Stimulated activated CD4-positive, alpha-beta T cell treated with anti-CD3 and anti-CD28 coated beads, Interleukin-4, amount 100 ng/mL, for 1 hour (primary cell): ENCODE data around the gene CIDEC.
"Not testable (repeated sequence)": the region's sequence is repeated elsewhere in the genome, so short reads cannot be mapped to it uniquely, and the experiment has no call there.

ENCODE experiments used
- DNase-seq: peaks from one replicate; pipeline ENCODE4 v3.0.0-alpha.2; 2020

The CIDEC gene

GRCh38 chr3:9872067-9872466 is 8.0 kb downstream of the CIDEC start:
- not testable (repeated sequence) for DNase-seq

- no peak for DNase-seq
Observed at GRCh38 chr3:9870978-9871377, 9.1 kb downstream of the CIDEC start.

GRCh38 chr3:9869955-9870354 is 10.1 kb downstream of the CIDEC start:
- DNase-seq, result no peak

GRCh38 chr3:9867106-9867505 is 12.9 kb downstream of the CIDEC start:
- DNase-seq, result no peak

GRCh38 chr3:9866639-9867038 is 13.4 kb downstream of the CIDEC start:
- no peak for DNase-seq

- not testable (repeated sequence) for DNase-seq
Observed at GRCh38 chr3:9865125-9865637, 14.9 kb downstream of the CIDEC start.

- DNase-seq, result no peak
Observed at GRCh38 chr3:9864200-9864927, 15.7 kb downstream of the CIDEC start.

- no peak for DNase-seq
Observed at GRCh38 chr3:9863058-9863772, 16.8 kb downstream of the CIDEC start.

GRCh38 chr3:9862391-9863057 is 17.5 kb downstream of the CIDEC start:
- DNase-seq, result peak; percentile 44

- DNase-seq, result no peak
Observed at GRCh38 chr3:9861626-9862130, 18.4 kb downstream of the CIDEC start.

GRCh38 chr3:9861201-9861600 is 18.9 kb downstream of the CIDEC start:
- DNase-seq, result no peak

GRCh38 chr3:9859530-9860025 is 20.5 kb downstream of the CIDEC start:
- no peak for DNase-seq

- DNase-seq, result no peak
Observed at GRCh38 chr3:9855594-9855993, 24.5 kb downstream of the CIDEC start.

GRCh38 chr3:9854291-9854940 is 25.6 kb downstream of the CIDEC start:
- not testable (repeated sequence) for DNase-seq

GRCh38 chr3:9852528-9852927 is 27.5 kb downstream of the CIDEC start:
- no peak for DNase-seq

- DNase-seq, result not testable (repeated sequence)
Observed at GRCh38 chr3:9851926-9852325, 28.1 kb downstream of the CIDEC start.

- DNase-seq, result not testable (repeated sequence)
Observed at GRCh38 chr3:9851383-9851782, 28.7 kb downstream of the CIDEC start.

- not testable (repeated sequence) for DNase-seq
Observed at GRCh38 chr3:9848860-9849259, 31.2 kb downstream of the CIDEC start.

- DNase-seq, result not testable (repeated sequence)
Observed at GRCh38 chr3:9847870-9848269, 32.2 kb downstream of the CIDEC start.

- DNase-seq, result no peak
Observed at GRCh38 chr3:9846931-9847488, 33.0 kb downstream of the CIDEC start.

- no peak for DNase-seq
Observed at GRCh38 chr3:9846231-9846630, 33.8 kb downstream of the CIDEC start.

- DNase-seq, result peak; percentile 97
Observed at GRCh38 chr3:9843715-9844438, 36.2 kb downstream of the CIDEC start, which contains the start of gene RPUSD3. RPUSD3 (minus strand) TSS chr3:9844008; CDS start chr3:9843990, 18 bp downstream.
